Vagina (tissue), 2 donors: Measurements from ENCODE around the gene ANG. TPM values are rescaled to one million over a fixed set of nuclear protein-coding genes. Genes with fewer than 3 reads are reported as not detected.
"Not testable (repeated sequence)": the region's sequence is repeated elsewhere in the genome, so short reads cannot be mapped to it uniquely, and the experiment has no call there.

ENCODE experiments used
- DNase-seq, 2 donors: peaks; one replicate each; pipeline ENCODE4 v3.0.0-alpha.2; 2017; ENCODE audit errors: extremely low spot score in 2 of 2
- H3K27ac ChIP-seq: fragments of 200-600 bp; sonication (generic); one replicate; pipeline ENCODE4 v1.5.1; 2019
- H3K27me3 ChIP-seq: fragments of 200-600 bp; sonication (generic); one replicate; pipeline ENCODE4 v1.5.1; 2019
- H3K36me3 ChIP-seq, 2 donors: fragments of 200-600 bp; sonication (generic); one replicate each; pipeline ENCODE4 v1.5.1; 2017 to 2019
- H3K4me1 ChIP-seq: fragments of 200-600 bp; sonication (generic); one replicate; pipeline ENCODE4 v1.5.1; 2019
- H3K4me3 ChIP-seq, 2 donors: fragments of 200-600 bp; sonication (generic); 1 replicate in 1 of 2; 2 replicates in 1 of 2; pipeline ENCODE4 v1.5.1; 2016 to 2019
- H3K9me3 ChIP-seq: fragments of 200-600 bp; sonication (generic); one replicate; pipeline ENCODE4 v1.5.1; 2019
- POLR2A ChIP-seq, 2 donors: fragments of 450-650 bp; IDR thresholded peaks; one replicate each; pipeline ENCODE4 v1.6.1; 2017; ENCODE audit warnings: antibody characterized with exemption in 2 of 2, mild to moderate bottlenecking in 2 of 2, moderate library complexity in 2 of 2
- POLR2AphosphoS5 ChIP-seq, 2 donors: sonication (generic); formaldehyde crosslinking; IDR thresholded peaks; one replicate each; pipeline ENCODE4 v1.9.0; 2017; ENCODE audit warnings: antibody characterized with exemption in 2 of 2, mild to moderate bottlenecking in 2 of 2, low read depth in 1 of 2; ENCODE audit not compliant: insufficient read depth in 1 of 2
- intact Hi-C: fragments of 100-400 bp; cut with DNase I; formaldehyde crosslinking; loops from one replicate; pipeline ENCODE4 v1.15.1; 2023
- total RNA-seq: library from RNA; depleted of rRNA; stranded (reverse); fragments of >200 nt; gene quantifications from one replicate; pipeline ENCODE4 v1.2.3, GENCODE V29; 2016
- TF ChIP-seq, protein P1 (sequence below), 3 experiments: fragments of 450-650 bp in 2 of 3; fragments of 200-600 bp in 1 of 3; sonication (generic) in 1 of 3; IDR thresholded peaks; one replicate each; pipeline ENCODE4 v1.5.1; 2017 to 2019; ENCODE audit warnings: antibody characterized with exemption in 3 of 3, mild to moderate bottlenecking in 2 of 3, moderate library complexity in 2 of 3

The ANG gene
- total RNA-seq, 1 donor from 2014 or later: 34.9 TPM

GRCh38 chr14:20714593-20715250, 26.2 kb downstream of the ANG start:
- H3K4me3 ChIP-seq: no peak overlapping the region
- intact Hi-C loops: no loop called here

DNA sequence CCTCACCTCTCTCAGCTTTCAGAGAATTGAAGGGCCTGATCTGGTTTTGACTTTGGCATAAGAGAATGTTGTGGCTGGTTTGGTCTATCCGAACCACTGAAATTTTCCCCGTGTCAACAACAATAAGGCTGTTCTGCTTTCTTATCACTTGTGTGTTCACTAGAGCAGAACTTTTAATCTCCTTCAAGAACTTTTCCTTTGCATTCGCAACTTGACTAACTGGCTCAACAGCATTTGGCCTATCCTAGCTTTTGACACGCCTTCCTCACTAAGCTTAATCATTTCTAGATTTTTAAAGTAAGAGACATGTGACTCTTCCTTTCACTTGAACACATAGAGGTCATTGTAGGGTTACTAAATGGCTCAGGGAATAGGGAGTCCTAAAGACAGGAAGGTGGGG, 31.2 kb downstream of the ANG start:
- intact Hi-C loops: no loop called here
- Histone ChIP-seq H3K27me3 (no peaks in the 10 kb centered on the region), H3K9me3 (no peaks in the 10 kb centered on the region), H3K4me3 (no peak overlapping the region), H3K4me1 (no peaks in the 10 kb centered on the region), H3K36me3 (no peaks in the 10 kb centered on the region), H3K27ac (no peak overlapping the region)
- DNase-seq: no peak
- peak in 1 of 2 donors; percentile 75 for TF ChIP-seq POLR2AphosphoS5 (IDR thresholded peaks at IDR 0.05; ENCODE audit: insufficient read depth in 1 of 2, low read depth in 1 of 2)
- TF ChIP-seq, protein P1, sequence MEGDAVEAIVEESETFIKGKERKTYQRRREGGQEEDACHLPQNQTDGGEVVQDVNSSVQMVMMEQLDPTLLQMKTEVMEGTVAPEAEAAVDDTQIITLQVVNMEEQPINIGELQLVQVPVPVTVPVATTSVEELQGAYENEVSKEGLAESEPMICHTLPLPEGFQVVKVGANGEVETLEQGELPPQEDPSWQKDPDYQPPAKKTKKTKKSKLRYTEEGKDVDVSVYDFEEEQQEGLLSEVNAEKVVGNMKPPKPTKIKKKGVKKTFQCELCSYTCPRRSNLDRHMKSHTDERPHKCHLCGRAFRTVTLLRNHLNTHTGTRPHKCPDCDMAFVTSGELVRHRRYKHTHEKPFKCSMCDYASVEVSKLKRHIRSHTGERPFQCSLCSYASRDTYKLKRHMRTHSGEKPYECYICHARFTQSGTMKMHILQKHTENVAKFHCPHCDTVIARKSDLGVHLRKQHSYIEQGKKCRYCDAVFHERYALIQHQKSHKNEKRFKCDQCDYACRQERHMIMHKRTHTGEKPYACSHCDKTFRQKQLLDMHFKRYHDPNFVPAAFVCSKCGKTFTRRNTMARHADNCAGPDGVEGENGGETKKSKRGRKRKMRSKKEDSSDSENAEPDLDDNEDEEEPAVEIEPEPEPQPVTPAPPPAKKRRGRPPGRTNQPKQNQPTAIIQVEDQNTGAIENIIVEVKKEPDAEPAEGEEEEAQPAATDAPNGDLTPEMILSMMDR (IDR thresholded peaks at IDR 0.05): no peak

More at GRCh38 chr14:20714593-20715250, 26.2 kb downstream of the ANG start:
- Histone ChIP-seq H3K4me1 (no peaks in the 10 kb centered on the region), H3K27ac (no peak overlapping the region), H3K36me3 (no peaks in the 10 kb centered on the region), H3K27me3 (no peaks in the 10 kb centered on the region), H3K9me3 (no peaks in the 10 kb centered on the region)
- TF ChIP-seq POLR2A (IDR thresholded peaks at IDR 0.05): no peak
- TF ChIP-seq, protein P1 (IDR thresholded peaks at IDR 0.05): no peak
- TF ChIP-seq POLR2AphosphoS5 (IDR thresholded peaks at IDR 0.05; ENCODE audit: insufficient read depth in 1 of 2, low read depth in 1 of 2): no peak
- DNase-seq: no peak

DNA sequence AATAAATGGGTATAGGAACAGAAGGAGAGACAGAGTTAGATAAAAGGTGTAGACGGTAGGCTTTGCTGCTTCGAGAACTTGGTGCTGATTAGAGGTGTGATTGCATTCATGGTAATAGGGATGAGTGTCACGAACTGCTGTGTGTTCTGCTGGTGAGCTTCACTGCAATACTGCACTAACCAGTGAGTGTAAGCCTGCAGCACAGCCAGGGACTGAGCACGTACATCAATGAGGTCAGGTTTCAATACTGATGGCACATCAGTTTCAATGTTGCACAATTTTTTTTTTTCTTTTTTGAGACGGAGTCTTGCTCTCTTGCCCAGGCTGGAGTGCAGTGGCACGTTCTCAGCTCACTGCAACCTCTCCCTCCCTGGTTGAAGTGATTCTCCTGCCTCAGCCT, 32.2 kb downstream of the ANG start:
- no peaks in the 10 kb centered on the region for H3K4me1 ChIP-seq
- no peak overlapping the region for H3K27ac ChIP-seq
- TF ChIP-seq POLR2A (IDR thresholded peaks at IDR 0.05) (no peak), POLR2AphosphoS5 (IDR thresholded peaks at IDR 0.05; ENCODE audit: insufficient read depth in 1 of 2, low read depth in 1 of 2) (no peak)
- TF ChIP-seq, protein P1 (IDR thresholded peaks at IDR 0.05): no peak
- no peak overlapping the region for H3K4me3 ChIP-seq
- intact Hi-C loops: no loop called here
- H3K27me3 ChIP-seq: no peaks in the 10 kb centered on the region
- no peaks in the 10 kb centered on the region for H3K9me3 ChIP-seq
- no peak for DNase-seq
- H3K36me3 ChIP-seq: no peaks in the 10 kb centered on the region

DNA sequence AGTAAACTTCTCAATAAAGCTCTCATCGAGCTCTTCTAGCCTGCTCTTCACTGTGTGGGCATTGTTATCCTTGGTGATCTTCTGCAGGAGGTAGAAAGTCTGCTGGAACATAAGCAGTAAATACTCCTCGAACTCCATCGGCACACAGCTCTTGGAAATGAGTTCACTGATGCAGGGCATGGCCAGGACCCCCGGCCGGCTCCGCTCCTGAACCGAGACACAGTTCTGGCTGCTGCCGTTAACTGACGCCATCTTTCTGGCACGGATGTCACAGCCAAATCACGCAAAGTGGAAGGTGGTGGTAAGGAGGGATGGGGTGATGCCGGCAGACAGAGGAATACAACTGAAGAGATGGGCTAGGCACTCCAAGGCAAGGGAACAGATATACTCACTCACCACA, 33.5 kb downstream of the ANG start:
- no peaks in the 10 kb centered on the region for H3K27me3 ChIP-seq
- H3K4me3 ChIP-seq: no peak overlapping the region
- no peak for DNase-seq
- H3K9me3 ChIP-seq: no peaks in the 10 kb centered on the region
- no peaks in the 10 kb centered on the region for H3K36me3 ChIP-seq
- H3K4me1 ChIP-seq: no peaks in the 10 kb centered on the region
- intact Hi-C loops: no loop called here
- H3K27ac ChIP-seq: no peak overlapping the region
- TF ChIP-seq POLR2AphosphoS5 (IDR thresholded peaks at IDR 0.05; ENCODE audit: insufficient read depth in 1 of 2, low read depth in 1 of 2): no peak

- intact Hi-C loops: no loop called here
- H3K4me1 ChIP-seq: no peaks in the 10 kb centered on the region
- H3K4me3 ChIP-seq: no peak overlapping the region
- no peak for DNase-seq
- H3K27ac ChIP-seq: no peak overlapping the region
- TF ChIP-seq, protein P1 (IDR thresholded peaks at IDR 0.05): no peak
- no peak for TF ChIP-seq POLR2AphosphoS5 (IDR thresholded peaks at IDR 0.05; ENCODE audit: insufficient read depth in 1 of 2, low read depth in 1 of 2)
- TF ChIP-seq POLR2A (IDR thresholded peaks at IDR 0.05): no peak
- no peaks in the 10 kb centered on the region for H3K9me3 ChIP-seq
- no peaks in the 10 kb centered on the region for H3K36me3 ChIP-seq
- no peaks in the 10 kb centered on the region for H3K27me3 ChIP-seq
Measured at GRCh38 chr14:20723488-20723887, 34.9 kb downstream of the ANG start.

- H3K4me3 ChIP-seq, DNase-seq, H3K27me3 ChIP-seq, H3K4me1 ChIP-seq, H3K36me3 ChIP-seq, H3K9me3 ChIP-seq, intact Hi-C loops, H3K27ac ChIP-seq: not testable (repeated sequence)
Measured at GRCh38 chr14:20726121-20726520, 37.6 kb downstream of the ANG start.
